Naive B cell (primary cell): ENCODE measurements around the gene JMJD8. TPM values are rescaled to one million over a fixed set of nuclear protein-coding genes. Genes with fewer than 3 reads are reported as not detected.
"Not testable (repeated sequence)": the region's sequence is repeated elsewhere in the genome, so short reads cannot be mapped to it uniquely, and the experiment has no call there.

Experiments
- ATAC-seq, 2 donors: fragments of 150-1000 bp; cut with Tn5 transposase; 2 replicates each; pipeline ENCODE4 v1.10.0; 2021; ENCODE audit warnings: low read depth in 2 of 2, mild to moderate bottlenecking in 2 of 2, moderate library complexity in 2 of 2
- DNase-seq: peaks from one replicate; pipeline ENCODE4 v3.0.0; 2022
- H3K27ac Mint-ChIP-seq, 6 donors: one replicate each; pipeline ENCODE4 v1.8.0; 2020 to 2022; ENCODE audit warnings: mild to moderate bottlenecking in 6 of 6, mixed read lengths in 6 of 6, moderate library complexity in 5 of 6, inconsistent platforms in 2 of 6
- H3K27me3 Mint-ChIP-seq, 3 donors: one replicate each; pipeline ENCODE4 v1.8.0; 2021 to 2022; ENCODE audit warnings: mixed read lengths in 3 of 3, mild to moderate bottlenecking in 1 of 3
- H3K36me3 Mint-ChIP-seq, 2 donors: one replicate each; pipeline ENCODE4 v1.8.0; 2020 to 2022; ENCODE audit warnings: mixed read lengths in 2 of 2, inconsistent platforms in 1 of 2, mild to moderate bottlenecking in 1 of 2
- H3K4me1 Mint-ChIP-seq, 3 donors: one replicate each; pipeline ENCODE4 v1.8.0; 2020 to 2022; ENCODE audit warnings: mixed read lengths in 3 of 3, inconsistent platforms in 1 of 3, mild to moderate bottlenecking in 1 of 3, moderate library complexity in 1 of 3
- H3K4me3 Mint-ChIP-seq, 8 donors: one replicate each; pipeline ENCODE4 v1.8.0; 2020 to 2022; ENCODE audit warnings: mild to moderate bottlenecking in 8 of 8, mixed read lengths in 8 of 8, moderate library complexity in 8 of 8, inconsistent platforms in 2 of 8
- H3K9me3 Mint-ChIP-seq, 7 donors: one replicate each; pipeline ENCODE4 v1.8.0; 2020 to 2022; ENCODE audit warnings: mixed read lengths in 7 of 7, mild to moderate bottlenecking in 5 of 7, inconsistent platforms in 2 of 7, moderate library complexity in 1 of 7
- polyA plus RNA-seq, 6 donors: library from polyadenylated mRNA; unstranded; fragments of 300-500 nt; fragmentation: Illumina TruSeq; gene quantifications; one replicate each; pipeline ENCODE4 v1.2.3, GENCODE V29; 2021; ENCODE audit warnings: low read depth in 6 of 6

The JMJD8 gene
- polyA plus RNA-seq, 6 donors from 2014 or later: 38.1 to 62.6 (median 40.0) TPM

DNA sequence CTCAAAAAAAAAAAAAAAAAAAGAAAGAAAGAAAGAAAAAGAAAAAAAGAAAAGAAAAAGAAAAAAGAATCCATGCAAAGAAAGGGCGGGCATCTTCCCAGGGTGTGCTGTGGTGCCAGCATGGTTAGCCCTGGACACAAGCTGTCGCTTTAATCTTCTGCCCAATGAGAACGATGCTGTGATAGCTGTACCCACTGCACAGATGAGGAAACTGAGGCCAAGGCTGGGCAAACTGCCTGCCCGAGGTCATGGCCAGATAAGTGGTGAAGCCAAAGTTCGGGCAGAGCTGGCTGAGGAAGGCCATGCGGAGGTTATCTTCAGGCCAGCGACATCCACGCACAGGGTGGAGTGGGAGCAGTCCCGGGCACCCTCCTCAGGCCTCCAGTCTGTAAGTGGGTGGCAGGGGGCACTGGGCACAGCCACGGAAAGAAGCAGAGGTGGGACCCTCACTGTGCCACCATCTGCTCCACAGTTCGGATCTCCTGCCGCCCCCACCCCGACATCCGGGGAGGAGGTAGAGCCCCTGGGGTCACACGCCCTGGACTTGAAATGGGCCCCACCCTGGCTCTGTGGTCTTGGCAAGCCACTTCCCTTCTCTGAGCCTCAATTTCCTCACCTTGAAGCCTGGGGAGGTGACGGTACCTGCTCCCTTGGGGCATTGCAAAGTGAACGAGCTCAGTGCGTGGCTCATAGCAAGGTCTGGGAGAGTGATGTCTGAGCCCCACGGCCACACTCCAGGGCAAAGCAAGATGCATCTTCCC is 15.0 kb upstream of the JMJD8 start:
- Mint-ChIP-seq H3K27me3 (peaks cover 9 to 56% (median 16%) of the 10 kb centered on the region in 3 donors), H3K27ac (no peak overlapping the region), H3K4me3 (no peak overlapping the region), H3K4me1 (peaks cover 0 to 8% (median 0%) of the 10 kb centered on the region in 3 donors), H3K9me3 (peaks cover 0 to 2% (median 0%) of the 10 kb centered on the region in 7 donors), H3K36me3 (no peaks in the 10 kb centered on the region)
- no peak for DNase-seq
- no peak for ATAC-seq

DNA sequence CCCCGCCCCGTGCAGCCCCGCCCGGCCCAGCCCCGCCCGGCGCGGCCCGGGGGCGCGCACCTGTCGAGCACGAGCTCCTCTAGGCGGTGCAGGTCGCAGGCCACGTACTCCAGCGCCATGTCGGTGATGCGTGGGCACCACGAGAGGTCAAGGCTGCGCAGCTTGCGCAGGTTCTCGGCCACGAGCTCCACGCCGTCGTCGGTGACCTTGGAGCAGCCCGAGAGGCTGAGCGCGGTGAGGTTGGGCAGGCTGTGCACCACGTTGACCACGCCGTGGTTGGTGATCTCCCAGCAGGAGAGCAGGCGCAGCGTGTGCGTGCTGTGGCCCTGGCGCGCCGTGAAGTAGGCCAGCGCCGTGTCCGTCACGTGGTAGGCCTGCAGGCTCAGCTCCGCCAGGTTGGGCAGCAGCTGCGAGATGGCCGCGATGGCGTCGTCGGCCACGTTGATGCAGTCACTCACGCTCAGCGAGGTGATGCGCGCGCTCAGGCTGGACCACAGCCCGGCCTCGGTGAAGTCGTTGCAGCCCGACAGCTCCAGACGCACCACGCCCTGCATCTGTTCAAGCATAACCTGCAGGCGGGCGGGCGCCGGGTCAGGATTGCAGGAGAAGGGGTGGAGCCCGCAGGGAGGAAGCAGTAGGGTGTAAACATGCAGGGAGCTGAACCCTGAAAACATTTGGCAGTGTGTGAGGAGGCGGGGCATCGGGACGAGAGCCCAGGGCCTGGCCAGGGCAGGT is 11.4 kb upstream of the JMJD8 start:
- no peak overlapping the region for H3K27ac Mint-ChIP-seq
- ATAC-seq (peak; percentile 63), DNase-seq (peak; percentile 41)
- H3K27me3 Mint-ChIP-seq: peaks cover 0 to 40% (median 15%) of the 10 kb centered on the region in 3 donors
- H3K9me3 Mint-ChIP-seq: no peaks in the 10 kb centered on the region
- H3K4me1 Mint-ChIP-seq: peaks cover 6 to 15% (median 7%) of the 10 kb centered on the region in 3 donors
- peak overlapping the region; percentile 70 to 85 (median 77) for H3K4me3 Mint-ChIP-seq
- H3K36me3 Mint-ChIP-seq: no peaks in the 10 kb centered on the region

DNA sequence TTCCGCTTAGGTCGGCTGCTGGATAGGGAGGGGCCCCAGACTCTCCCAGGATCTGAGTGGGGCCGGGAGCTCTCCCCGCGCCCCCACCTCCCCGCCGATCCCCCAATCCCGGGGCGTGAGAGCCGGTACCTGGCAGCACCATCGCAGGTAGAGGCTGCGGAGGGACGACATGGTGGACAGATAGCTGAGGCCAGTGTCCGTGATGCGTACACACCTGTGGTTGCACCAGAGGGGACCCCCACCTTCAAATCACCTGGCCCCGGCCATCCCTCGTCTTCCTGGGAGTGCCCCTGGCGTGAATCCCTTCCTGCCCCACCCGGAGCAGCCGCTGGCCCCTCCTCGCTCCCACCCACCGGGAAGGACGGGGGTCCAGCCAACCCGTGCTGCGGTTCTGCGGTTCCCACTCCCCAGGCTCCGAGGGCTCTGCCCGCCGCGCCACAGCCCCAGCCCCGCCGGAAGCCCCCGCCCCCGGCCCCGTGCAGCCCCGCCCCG is 10.8 kb upstream of the JMJD8 start:
- Mint-ChIP-seq H3K27me3 (peaks cover 0 to 35% (median 15%) of the 10 kb centered on the region in 3 donors), H3K4me1 (peaks cover 6 to 19% (median 12%) of the 10 kb centered on the region in 3 donors), H3K9me3 (no peaks in the 10 kb centered on the region), H3K36me3 (no peaks in the 10 kb centered on the region), H3K27ac (no peak overlapping the region), H3K4me3 (peak overlapping the region in 5 of 8 donors; percentile 47 to 80 (median 51))
- ATAC-seq (no peak), DNase-seq (no peak)

DNA sequence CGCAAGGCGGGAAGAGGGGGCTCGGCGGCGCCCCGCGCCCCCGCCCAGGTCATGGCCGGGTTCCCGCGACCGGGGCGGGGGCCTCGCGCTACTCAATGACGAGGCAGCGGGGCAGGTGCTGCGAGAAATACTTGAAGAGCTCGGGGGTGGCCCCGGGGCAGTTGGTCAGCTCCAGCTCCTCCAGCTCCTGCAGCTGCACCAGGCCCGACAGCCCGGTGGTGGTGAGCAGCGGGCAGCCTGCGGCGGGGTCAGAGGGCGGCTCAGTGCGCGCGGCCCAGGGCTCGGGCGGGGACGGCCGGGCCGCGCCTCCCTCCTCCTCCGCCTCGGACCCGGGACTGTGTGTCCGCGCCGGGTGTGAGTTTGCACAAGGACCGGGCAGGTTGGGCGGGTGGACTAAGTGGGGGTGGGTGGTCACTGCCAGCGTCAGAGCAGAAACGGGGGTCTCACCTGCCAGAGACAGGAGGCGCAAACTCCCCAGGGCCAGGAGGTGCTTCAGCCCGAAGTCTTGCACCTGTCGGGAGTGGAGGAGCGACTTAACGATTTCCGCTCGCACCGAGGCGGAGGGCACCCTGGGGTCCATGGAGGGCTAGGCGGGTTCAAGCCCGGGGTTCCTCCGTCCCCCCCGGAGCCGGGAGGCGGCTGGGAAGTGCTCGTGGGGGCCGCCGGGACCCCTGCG is 10.2 kb upstream of the JMJD8 start:
- peaks cover 0 to 34% (median 15%) of the 10 kb centered on the region in 3 donors for H3K27me3 Mint-ChIP-seq
- ATAC-seq: no peak
- no peak for DNase-seq
- peak overlapping the region; percentile 43 to 90 (median 73) for H3K4me3 Mint-ChIP-seq
- no peaks in the 10 kb centered on the region for H3K36me3 Mint-ChIP-seq
- no peak overlapping the region for H3K27ac Mint-ChIP-seq
- H3K4me1 Mint-ChIP-seq: peaks cover 10 to 21% (median 18%) of the 10 kb centered on the region in 3 donors
- no peaks in the 10 kb centered on the region for H3K9me3 Mint-ChIP-seq

DNA sequence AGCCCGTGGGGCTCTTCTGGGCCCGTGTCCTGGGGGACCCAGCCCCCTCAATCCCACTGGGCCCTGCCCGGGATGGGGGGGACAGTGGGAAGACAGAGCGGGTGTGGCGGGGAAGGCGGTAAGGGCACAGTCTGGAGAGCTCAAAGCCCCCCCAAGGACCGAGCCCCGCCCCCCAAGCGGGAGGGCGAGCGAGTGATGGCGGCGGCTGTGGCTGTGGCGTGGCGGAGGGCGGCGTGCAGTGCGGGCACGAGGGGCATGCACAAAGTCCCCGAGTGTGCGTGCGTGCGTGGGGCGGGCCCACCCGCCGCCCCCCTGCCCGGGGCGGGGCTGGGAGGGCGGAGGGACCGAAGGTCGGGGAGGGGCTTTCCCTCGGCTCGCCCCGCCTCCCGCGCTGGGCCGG is 9.6 kb upstream of the JMJD8 start:
- peak overlapping the region in 4 of 8 donors; percentile 39 to 74 (median 63) for H3K4me3 Mint-ChIP-seq
- no peak overlapping the region for H3K27ac Mint-ChIP-seq
- no peaks in the 10 kb centered on the region for H3K36me3 Mint-ChIP-seq
- H3K27me3 Mint-ChIP-seq: peaks cover 0 to 34% (median 15%) of the 10 kb centered on the region in 3 donors
- ATAC-seq (peak in 1 of 2 donors; percentile 48), DNase-seq (no peak)
- no peaks in the 10 kb centered on the region for H3K9me3 Mint-ChIP-seq
- H3K4me1 Mint-ChIP-seq: peaks cover 16 to 26% (median 23%) of the 10 kb centered on the region in 3 donors

DNA sequence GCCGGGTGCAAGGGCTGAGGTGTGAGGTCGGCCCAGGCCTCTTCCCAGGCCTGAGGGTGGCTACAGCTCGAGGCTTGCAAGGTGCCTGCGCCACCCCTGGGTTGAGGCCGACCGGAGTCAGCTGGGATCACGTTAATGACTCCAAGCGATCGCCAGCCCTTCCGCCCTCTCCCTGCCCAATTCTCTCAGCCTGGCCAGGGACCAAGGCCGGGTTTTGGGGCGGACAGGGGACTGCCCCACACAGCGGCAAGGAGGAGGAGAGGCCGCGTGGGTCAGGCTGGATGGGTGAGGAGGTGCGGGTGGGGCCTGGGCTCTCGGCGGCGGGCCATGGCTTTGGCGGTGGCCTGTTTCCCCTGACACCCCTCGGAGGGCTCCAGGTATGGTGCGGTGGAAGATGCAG is 9.2 kb upstream of the JMJD8 start:
- Mint-ChIP-seq H3K9me3 (no peaks in the 10 kb centered on the region), H3K27me3 (peaks cover 0 to 32% (median 15%) of the 10 kb centered on the region in 3 donors), H3K27ac (no peak overlapping the region), H3K36me3 (no peaks in the 10 kb centered on the region), H3K4me1 (peaks cover 18 to 27% (median 27%) of the 10 kb centered on the region in 3 donors), H3K4me3 (peak overlapping the region in 4 of 8 donors; percentile 39 to 74 (median 63))
- DNase-seq (no peak), ATAC-seq (no peak)

DNA sequence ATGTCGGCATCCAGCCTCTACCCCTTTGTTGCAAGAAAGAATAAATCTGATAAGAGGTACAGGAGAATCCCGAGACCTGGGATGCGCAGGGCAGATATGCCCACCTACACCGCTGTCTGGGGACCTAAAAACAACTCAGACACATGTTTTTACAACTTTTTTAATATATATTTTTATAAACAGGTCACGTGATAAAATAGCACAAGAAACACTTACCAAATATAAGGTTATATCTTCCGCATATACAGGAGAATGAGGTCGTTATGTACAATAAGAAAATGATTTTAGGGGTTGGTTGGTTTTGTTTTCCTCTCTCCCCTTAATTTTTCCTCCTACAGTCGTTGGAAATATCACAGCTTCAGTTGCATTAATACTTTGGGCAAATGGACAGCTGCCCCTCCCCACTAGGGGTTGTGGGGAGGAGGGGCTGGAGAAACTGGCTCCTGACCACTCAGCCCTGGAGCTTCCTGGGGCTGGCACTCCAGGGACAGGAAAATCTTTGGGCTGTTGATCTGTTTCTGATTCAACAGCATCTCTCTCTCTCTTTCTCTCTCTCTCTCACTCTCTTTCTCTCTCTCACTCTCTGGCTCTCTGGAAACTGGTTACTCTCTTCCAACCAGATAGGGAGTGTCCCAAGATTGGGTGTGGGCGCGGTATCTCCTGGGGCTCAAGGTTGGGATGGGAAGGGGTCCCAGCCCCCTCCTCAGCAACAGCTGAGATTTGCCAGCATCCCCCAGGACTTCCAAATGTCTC is 8.4 kb upstream of the JMJD8 start:
- DNase-seq: no peak
- Mint-ChIP-seq H3K27me3 (peaks cover 0 to 24% (median 15%) of the 10 kb centered on the region in 3 donors), H3K36me3 (no peaks in the 10 kb centered on the region), H3K9me3 (no peaks in the 10 kb centered on the region), H3K4me3 (peak overlapping the region in 6 of 8 donors; percentile 18 to 95 (median 46)), H3K27ac (no peak overlapping the region), H3K4me1 (peaks cover 18 to 33% (median 27%) of the 10 kb centered on the region in 3 donors)
- no peak for ATAC-seq

DNA sequence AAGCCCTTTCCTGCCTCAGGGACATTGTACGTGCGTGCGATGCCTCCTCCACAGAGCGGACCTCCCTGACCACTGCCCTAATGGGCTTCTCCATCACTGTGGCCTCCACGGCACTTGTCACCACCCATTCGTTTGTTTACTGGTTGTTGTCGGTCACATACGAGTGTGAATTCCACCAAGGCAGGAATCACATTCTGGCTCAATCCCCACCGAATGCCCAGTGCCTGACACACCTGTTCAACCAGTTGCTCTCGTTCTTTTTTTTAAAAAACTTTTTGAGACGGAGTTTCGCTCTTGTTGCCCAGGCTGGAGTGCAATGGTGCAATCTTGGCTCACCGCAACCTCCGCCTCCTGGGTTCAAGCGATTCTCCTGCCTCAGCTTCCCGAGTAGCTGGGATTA is 7.1 kb upstream of the JMJD8 start:
- peaks cover 21 to 33% (median 27%) of the 10 kb centered on the region in 3 donors for H3K4me1 Mint-ChIP-seq
- not testable (repeated sequence) for H3K9me3 Mint-ChIP-seq

DNA sequence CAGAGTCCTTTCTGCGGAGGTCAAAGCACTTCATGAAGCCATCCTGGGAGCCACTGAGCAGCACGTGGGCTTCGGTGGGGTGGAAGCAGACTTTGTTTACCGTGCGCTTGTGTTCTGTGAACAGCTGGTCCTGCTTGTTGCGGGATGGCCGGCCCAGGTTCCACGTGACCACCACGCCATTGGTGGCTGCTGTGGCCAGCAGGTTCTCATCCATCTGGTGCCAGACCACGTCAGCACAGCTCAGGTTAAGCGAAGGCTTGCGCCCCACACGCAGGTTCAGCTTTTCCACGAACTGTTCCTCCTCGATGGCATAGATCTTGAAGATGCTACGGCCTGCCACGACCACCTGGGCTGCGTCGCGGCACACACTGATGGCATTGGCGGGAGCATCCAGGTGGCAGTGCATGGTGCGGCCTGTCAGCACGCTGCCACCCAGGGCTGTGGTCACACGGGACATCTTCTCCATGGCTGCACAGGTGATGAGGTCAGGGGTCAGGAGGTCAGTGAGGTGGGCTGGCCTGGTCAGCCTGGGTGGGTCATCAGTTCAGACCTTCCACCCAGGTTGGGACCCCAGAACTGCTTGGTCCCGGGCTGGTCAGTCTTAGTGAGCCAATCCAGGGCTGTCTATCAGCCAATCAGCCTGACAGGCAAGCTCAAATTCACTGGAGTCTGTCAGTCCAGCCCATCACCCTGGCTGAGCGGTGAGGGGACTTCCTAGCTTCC is 5.2 kb upstream of the JMJD8 start:
- no peak for ATAC-seq
- peaks cover 22 to 40% (median 29%) of the 10 kb centered on the region in 3 donors for H3K4me1 Mint-ChIP-seq
- H3K9me3 Mint-ChIP-seq: no peaks in the 10 kb centered on the region
- H3K27ac Mint-ChIP-seq: peak overlapping the region in 5 of 6 donors; percentile 33 to 96 (median 56)
- H3K4me3 Mint-ChIP-seq: peak overlapping the region; percentile 89 to 97 (median 94)
- no peaks in the 10 kb centered on the region for H3K36me3 Mint-ChIP-seq
- no peak for DNase-seq
- peaks cover 0 to 15% (median 13%) of the 10 kb centered on the region in 3 donors for H3K27me3 Mint-ChIP-seq

More for the DNA sequence above, 7.1 kb upstream of the JMJD8 start:
- not testable (repeated sequence) for ATAC-seq, H3K36me3 Mint-ChIP-seq, DNase-seq
- peak overlapping the region in 7 of 8 donors; percentile 89 to 97 (median 94) for H3K4me3 Mint-ChIP-seq
- peak overlapping the region in 2 of 6 donors; percentile 47 to 93 for H3K27ac Mint-ChIP-seq
- H3K27me3 Mint-ChIP-seq: peaks cover 0 to 19% (median 15%) of the 10 kb centered on the region in 3 donors

DNA sequence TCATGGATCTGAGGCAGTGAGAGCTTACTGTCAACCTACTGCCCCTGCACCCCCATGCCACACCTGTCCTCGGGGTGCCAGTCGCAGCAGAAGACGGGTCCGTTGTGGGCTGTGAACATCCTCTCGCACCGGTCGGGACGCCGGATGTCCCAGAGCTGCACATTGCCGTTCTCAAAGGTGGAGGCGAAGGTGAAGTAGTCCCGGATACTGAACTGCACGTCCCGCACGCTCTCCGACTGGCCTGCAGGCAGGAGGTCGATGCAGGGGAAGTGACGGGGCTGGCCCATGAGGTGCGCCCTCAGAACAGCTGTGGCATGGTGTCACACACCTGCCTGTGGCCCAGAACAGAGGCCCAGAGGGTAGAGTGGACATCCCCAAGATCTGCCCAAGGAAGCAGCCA is 3.4 kb upstream of the JMJD8 start:
- DNase-seq: no peak
- Mint-ChIP-seq H3K27me3 (peaks cover 0 to 6% (median 1%) of the 10 kb centered on the region in 3 donors), H3K4me1 (peaks cover 17 to 45% (median 36%) of the 10 kb centered on the region in 3 donors), H3K4me3 (peak overlapping the region in 4 of 8 donors; percentile 25 to 72 (median 55)), H3K36me3 (no peaks in the 10 kb centered on the region), H3K9me3 (no peaks in the 10 kb centered on the region), H3K27ac (no peak overlapping the region)
- no peak for ATAC-seq

DNA sequence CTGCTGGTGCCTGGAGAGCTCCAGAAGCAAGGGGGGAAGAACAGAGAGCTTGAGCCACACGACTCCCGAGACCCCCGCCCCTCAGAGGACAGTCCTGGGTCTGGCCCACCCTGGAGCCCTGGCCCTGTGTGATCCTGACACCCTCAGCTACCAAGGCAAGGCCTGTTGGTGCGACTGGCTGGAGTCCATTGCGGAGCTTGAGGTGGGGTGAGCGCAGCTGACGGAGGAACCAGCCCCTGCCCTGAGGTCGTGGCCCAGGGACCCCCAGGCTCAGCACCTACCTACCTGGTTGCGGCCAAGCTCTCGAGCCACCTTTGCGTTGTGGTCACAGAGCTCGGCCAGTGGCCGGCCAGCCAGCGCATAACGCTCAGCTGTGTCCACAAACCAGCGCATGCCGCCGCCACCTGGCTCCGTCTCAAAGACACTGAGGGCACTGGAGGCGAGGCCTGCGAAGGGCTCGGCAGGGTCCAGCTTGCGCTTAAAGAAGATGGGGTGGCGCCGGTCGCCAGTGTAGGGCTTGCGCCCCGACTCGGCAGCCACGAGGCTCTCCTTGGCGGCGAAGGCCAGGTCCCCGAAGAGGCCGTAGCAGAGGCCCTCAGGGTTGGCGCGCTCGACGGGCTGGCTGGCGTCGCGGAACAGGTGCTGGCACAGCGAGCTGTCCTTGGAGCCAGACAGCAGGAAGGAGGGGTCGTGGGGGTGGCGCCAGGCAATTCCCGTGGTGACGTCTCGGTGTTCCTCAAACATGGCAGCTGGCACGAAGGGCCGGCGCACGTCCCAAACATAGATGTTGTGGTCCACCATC is 2.5 kb upstream of the JMJD8 start:
- no peak for ATAC-seq
- Mint-ChIP-seq H3K36me3 (no peaks in the 10 kb centered on the region), H3K27me3 (no peaks in the 10 kb centered on the region), H3K27ac (peak overlapping the region in 1 of 6 donors; percentile 77), H3K9me3 (no peaks in the 10 kb centered on the region), H3K4me1 (peaks cover 17 to 54% (median 42%) of the 10 kb centered on the region in 3 donors), H3K4me3 (peak overlapping the region in 3 of 8 donors; percentile 6 to 59 (median 53))
- no peak for DNase-seq
